K562 (cell line): ENCODE data around the gene JAK3. TPM values are rescaled to one million over a fixed set of nuclear protein-coding genes. Genes with fewer than 3 reads are reported as not detected.

Experiments
- CREM ChIP-seq: IDR thresholded peaks from 2 replicates; pipeline ENCODE4 v1.6.1; 2014; ENCODE audit warnings: antibody characterized with exemption, low read depth
- E2F6 ChIP-seq, 2 experiments: IDR thresholded peaks; 2 replicates each; pipeline ENCODE4 v1.6.1; 2011; ENCODE audit warnings: borderline replicate concordance in 1 of 2, control low read depth in 1 of 2, low read depth in 1 of 2, low read length in 1 of 2, mild to moderate bottlenecking in 1 of 2, mixed read lengths in 1 of 2, moderate library complexity in 1 of 2; ENCODE audit not compliant: insufficient read depth in 1 of 2, insufficient read length in 1 of 2, poor library complexity in 1 of 2, severe bottlenecking in 1 of 2; ENCODE audit errors: extremely low read depth in 1 of 2
- FOXA3 ChIP-seq, 2 experiments: fragments of 450-650 bp in 1 of 2; sonication (generic) in 1 of 2; formaldehyde crosslinking; IDR thresholded peaks in 1 of 2; conservative IDR thresholded peaks in 1 of 2; 2 replicates each; pipeline versions ENCODE4 v1.4.0 to v1.8.0; 2020 to 2022; ENCODE audit warnings: mild to moderate bottlenecking in 2 of 2, missing genetic modification reagents in 1 of 2
- MNT ChIP-seq, 2 experiments: fragments of 450-650 bp; conservative IDR thresholded peaks; 2 replicates each; pipeline ENCODE4 v1.6.1; 2017; ENCODE audit warnings: mild to moderate bottlenecking in 2 of 2, moderate library complexity in 2 of 2
- POLR2AphosphoS5 ChIP-seq: IDR thresholded peaks from 2 replicates; pipeline ENCODE4 v1.6.1; 2011; ENCODE audit warnings: mild to moderate bottlenecking, low read depth, low read length, moderate library complexity; ENCODE audit not compliant: control insufficient read depth, insufficient read depth
- POLR3G ChIP-seq: IDR thresholded peaks from 2 replicates; pipeline ENCODE4 v1.6.1; 2011; ENCODE audit not compliant: insufficient read length, insufficient replicate concordance; ENCODE audit errors: extremely low read depth
- SMARCA5 ChIP-seq: fragments of 450-650 bp; IDR thresholded peaks from 2 replicates; pipeline ENCODE4 v1.6.1; 2016
- SNIP1 ChIP-seq: fragments of 450-650 bp; IDR thresholded peaks from 2 replicates; pipeline ENCODE4 v1.7.1; 2017; ENCODE audit warnings: low read depth, mild to moderate bottlenecking
- STAT5A ChIP-seq: IDR thresholded peaks from 2 replicates; pipeline ENCODE4 v1.6.1; 2012; ENCODE audit warnings: low read length, inconsistent platforms, borderline replicate concordance
- TCF7 ChIP-seq: sonication (generic); IDR thresholded peaks from 2 replicates; pipeline ENCODE4 v1.6.1; 2016; ENCODE audit warnings: antibody characterized with exemption, borderline replicate concordance
- TFAP4 ChIP-seq: sonication (generic); formaldehyde crosslinking; IDR thresholded peaks from 2 replicates; pipeline ENCODE4 v1.8.0; 2022; ENCODE audit warnings: missing genetic modification reagents, mild to moderate bottlenecking, moderate library complexity, borderline replicate concordance
- VEZF1 ChIP-seq: fragments of 200-800 bp; sonication (Bioruptor generic); IDR thresholded peaks from 2 replicates; pipeline ENCODE4 v1.6.1; 2017; ENCODE audit warnings: missing genetic modification characterization, missing compliant biosample characterization
- ZNF134 ChIP-seq: fragments of 250-450 bp; sonication (Bioruptor Pico); conservative IDR thresholded peaks from 2 replicates; pipeline ENCODE4 v1.4.0; 2020
- ZSCAN29 ChIP-seq: fragments of 450-650 bp; IDR thresholded peaks from 2 replicates; pipeline ENCODE4 v1.6.1; 2017
- polyA plus RNA-seq, 8 experiments: library from polyadenylated mRNA; depleted of rRNA in 4 of 8; stranded (reverse) in 5 of 8; unstranded in 3 of 8; fragments of >200 nt; fragmentation: Nextera tagmentation in 2 of 8; fragmentation: Illumina TruSeq in 1 of 8; extraction: Ambion mirVana in 2 of 8; extraction: Trizol in 1 of 8; gene quantifications; 2 replicates each; pipeline versions ENCODE4 v1.2.1 to v1.2.3, GENCODE V29; 2011 to 2014; ENCODE audit warnings: inconsistent platforms in 1 of 8, missing spikeins in 1 of 8
- total RNA-seq, 7 experiments: library from RNA; depleted of rRNA in 6 of 7; stranded (reverse); fragments of >200 nt in 6 of 7; fragmentation: Illumina TruSeq in 2 of 7; extraction: Trizol in 2 of 7; gene quantifications; 2 replicates each; pipeline versions ENCODE4 v1.2.1 to v1.2.3, GENCODE V29; 2011 to 2021; ENCODE audit warnings: low replicate concordance in 1 of 7
- TF ChIP-seq, protein P1 (sequence below): IDR thresholded peaks from 2 replicates; pipeline ENCODE4 v1.6.1; 2011; ENCODE audit warnings: borderline replicate concordance, low read depth, mild to moderate bottlenecking, moderate library complexity, low read length; ENCODE audit not compliant: insufficient read depth, poor library complexity, severe bottlenecking
- TF ChIP-seq, protein P2 (sequence below): conservative IDR thresholded peaks from 2 replicates; pipeline ENCODE4 v1.6.1; 2011; ENCODE audit warnings: low read depth, mild to moderate bottlenecking, low read length; ENCODE audit not compliant: control insufficient read depth

The JAK3 gene
- total and polyA plus RNA-seq, 9 of the 15 experiments (the other 6 are each of a cell fraction or from before 2014, with no cell fraction given): 0.01 to 0.18 (median 0.07) TPM; not detected in 1

DNA sequence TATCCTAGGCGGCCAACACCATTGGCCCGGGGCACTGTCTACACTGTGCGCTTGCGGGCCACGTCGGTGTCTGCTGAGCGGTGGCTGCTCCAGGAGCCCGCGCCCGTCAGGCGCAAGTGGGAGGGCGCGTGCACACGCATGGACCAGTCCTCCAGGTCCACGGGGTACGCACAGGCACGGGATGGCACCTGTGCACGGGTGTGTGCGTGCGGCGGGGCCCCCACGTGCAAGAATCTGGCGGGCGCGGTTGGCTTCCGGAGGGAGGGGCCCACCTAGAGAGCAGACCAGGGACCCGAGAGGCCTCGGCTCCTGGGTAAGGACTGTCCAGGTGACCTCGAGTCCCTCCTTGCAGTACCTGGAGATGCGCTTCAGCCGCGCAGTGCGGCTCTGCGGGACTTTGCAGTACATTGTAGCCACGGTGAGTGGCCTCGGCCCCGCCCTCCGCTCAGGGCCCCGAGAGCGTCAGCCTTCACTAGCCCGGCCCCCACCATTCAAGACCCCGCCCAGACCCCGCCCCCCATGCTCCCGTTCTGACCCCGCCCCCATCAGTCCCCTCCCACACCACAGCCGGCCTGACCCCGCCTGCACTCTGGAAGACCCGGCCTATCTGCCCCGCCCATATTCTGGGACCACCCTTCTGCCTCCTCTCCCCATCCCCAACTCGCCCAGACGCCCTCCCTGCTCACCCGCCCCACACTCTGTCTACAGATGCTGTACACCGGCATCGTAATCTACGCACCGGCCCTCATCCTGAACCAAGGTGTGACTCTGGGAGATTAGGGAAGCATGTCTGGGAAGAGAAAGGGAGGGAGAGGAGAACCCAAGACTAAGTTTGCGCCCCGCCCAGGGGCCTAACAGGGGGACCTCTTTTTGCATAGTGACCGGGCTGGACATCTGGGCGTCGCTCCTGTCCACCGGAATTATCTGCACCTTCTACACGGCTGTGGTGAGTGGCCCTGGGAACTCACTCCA is 26.3 kb upstream of the JAK3 start (continued):
- TF ChIP-seq MNT (conservative IDR thresholded peaks at IDR 0.05) (peak in 1 of 2 experiments; percentile 77; a peak in 3 of 4 replicates), TCF7 (no peak), VEZF1 (peak; percentile 52; the same call in 1 of the 2 replicates), ZSCAN29 (0 out of 2 replicates have a peak, but pooled peaks have one; percentile 22), FOXA3 (CRISPR knock-in tag; conservative IDR thresholded peaks at IDR 0.05 in 1 of 2, IDR thresholded peaks at IDR 0.05 in 1 of 2) (no peak), CREM (0 out of 2 replicates have a peak, but pooled peaks have one; percentile 26), POLR3G (no peak), ZNF134 (CRISPR knock-in tag) (no peak), SMARCA5 (no peak), POLR2AphosphoS5 (no peak), STAT5A (no peak), E2F6 (IDR thresholded peaks at IDR 0.05; ENCODE audit: borderline replicate concordance in 1 of 2, extremely low read depth in 1 of 2, insufficient read depth in 1 of 2, insufficient read length in 1 of 2, low read depth in 1 of 2, low read length in 1 of 2, poor library complexity in 1 of 2, severe bottlenecking in 1 of 2) (peak; percentile 76 to 80), SNIP1 (no peak), TFAP4 (peak; percentile 33; the same call in 1 of the 2 replicates)
- TF ChIP-seq, protein P1, sequence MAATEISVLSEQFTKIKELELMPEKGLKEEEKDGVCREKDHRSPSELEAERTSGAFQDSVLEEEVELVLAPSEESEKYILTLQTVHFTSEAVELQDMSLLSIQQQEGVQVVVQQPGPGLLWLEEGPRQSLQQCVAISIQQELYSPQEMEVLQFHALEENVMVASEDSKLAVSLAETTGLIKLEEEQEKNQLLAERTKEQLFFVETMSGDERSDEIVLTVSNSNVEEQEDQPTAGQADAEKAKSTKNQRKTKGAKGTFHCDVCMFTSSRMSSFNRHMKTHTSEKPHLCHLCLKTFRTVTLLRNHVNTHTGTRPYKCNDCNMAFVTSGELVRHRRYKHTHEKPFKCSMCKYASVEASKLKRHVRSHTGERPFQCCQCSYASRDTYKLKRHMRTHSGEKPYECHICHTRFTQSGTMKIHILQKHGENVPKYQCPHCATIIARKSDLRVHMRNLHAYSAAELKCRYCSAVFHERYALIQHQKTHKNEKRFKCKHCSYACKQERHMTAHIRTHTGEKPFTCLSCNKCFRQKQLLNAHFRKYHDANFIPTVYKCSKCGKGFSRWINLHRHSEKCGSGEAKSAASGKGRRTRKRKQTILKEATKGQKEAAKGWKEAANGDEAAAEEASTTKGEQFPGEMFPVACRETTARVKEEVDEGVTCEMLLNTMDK: no peak
- TF ChIP-seq, protein P2, sequence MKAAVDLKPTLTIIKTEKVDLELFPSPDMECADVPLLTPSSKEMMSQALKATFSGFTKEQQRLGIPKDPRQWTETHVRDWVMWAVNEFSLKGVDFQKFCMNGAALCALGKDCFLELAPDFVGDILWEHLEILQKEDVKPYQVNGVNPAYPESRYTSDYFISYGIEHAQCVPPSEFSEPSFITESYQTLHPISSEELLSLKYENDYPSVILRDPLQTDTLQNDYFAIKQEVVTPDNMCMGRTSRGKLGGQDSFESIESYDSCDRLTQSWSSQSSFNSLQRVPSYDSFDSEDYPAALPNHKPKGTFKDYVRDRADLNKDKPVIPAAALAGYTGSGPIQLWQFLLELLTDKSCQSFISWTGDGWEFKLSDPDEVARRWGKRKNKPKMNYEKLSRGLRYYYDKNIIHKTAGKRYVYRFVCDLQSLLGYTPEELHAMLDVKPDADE: 0 out of 2 replicates have a peak, but pooled peaks have one; percentile 5
